Ovary (tissue), 9 donors: ENCODE results near the gene CCDC13. TPM values are rescaled to one million over a fixed set of nuclear protein-coding genes. Genes with fewer than 3 reads are reported as not detected.

ENCODE experiments used
- DNase-seq, 5 donors: peaks; one replicate each; pipeline ENCODE4 v3.0.0-alpha.2; 2019 to 2020
- H3K27ac ChIP-seq, 2 donors: fragments of 200-600 bp; one replicate each; pipeline versions ENCODE4 v1.5.1 to v1.8.0; 2019 to 2022
- H3K27me3 ChIP-seq: fragments of 200-600 bp; one replicate; pipeline ENCODE4 v1.8.0; 2022
- H3K36me3 ChIP-seq: fragments of 200-600 bp; sonication (generic); one replicate; pipeline ENCODE4 v1.5.1; 2019
- H3K4me1 ChIP-seq: one replicate; pipeline ENCODE4 v1.8.1; 2013; ENCODE audit warnings: mild to moderate bottlenecking, moderate library complexity; ENCODE audit not compliant: insufficient read depth
- H3K4me3 ChIP-seq: fragments of 200-600 bp; sonication (generic); one replicate; pipeline ENCODE4 v1.5.1; 2017
- H3K9me3 ChIP-seq, 2 donors: fragments of 200-600 bp in 1 of 2; sonication (generic) in 1 of 2; one replicate each; pipeline versions ENCODE4 v1.5.1 to v1.8.1; 2013 to 2019; ENCODE audit warnings: mild to moderate bottlenecking in 1 of 2, moderate library complexity in 1 of 2
- EP300 ChIP-seq: sonication (generic); formaldehyde crosslinking; IDR thresholded peaks from one replicate; pipeline ENCODE4 v1.6.1; 2017; ENCODE audit warnings: antibody characterized with exemption
- POLR2A ChIP-seq: fragments of 450-650 bp; IDR thresholded peaks from one replicate; pipeline ENCODE4 v1.6.1; 2017; ENCODE audit warnings: antibody characterized with exemption, mild to moderate bottlenecking, moderate library complexity
- WGBS, 3 donors: extraction: QIAGEN DNeasy Blood & Tissue Kit in 1 of 3; methylation state at CpG; one replicate each; pipeline versions ENCODE4 v1.1.5 to v1.1.7; 2013 to 2017; 5-methylcytosine and 5-hydroxymethylcytosine counted together
- intact Hi-C, 4 donors: fragments of 100-400 bp; cut with DNase I; formaldehyde crosslinking; loops; one replicate each; pipeline versions ENCODE4 v1.11.0 to v1.15.1; 2022 to 2023
- polyA plus RNA-seq, 2 donors: library from polyadenylated mRNA; stranded (reverse); fragments of 200-250 nt in 1 of 2; fragments of 350-450 nt in 1 of 2; fragmentation: Illumina TruSeq in 1 of 2; extraction: RNeasy Lipid Tissue Mini Kit (QIAGEN cat#74804) in 1 of 2; gene quantifications; one replicate each; pipeline ENCODE4 v1.2.3, GENCODE V29; 2013 to 2014
- total RNA-seq, 7 donors: library from RNA; depleted of rRNA in 2 of 7; stranded (reverse); fragments of >200 nt in 2 of 7; fragmentation: NEBNext Ultra II Directional in 3 of 7; extraction: Animal tissue kit (Norgen Biotek cat#: 25700) in 3 of 7; gene quantifications; one replicate each; pipeline versions ENCODE4 v1.1.0 to v1.2.4, GENCODE V29; 2016 to 2023
- TF ChIP-seq, protein P1 (sequence below), 3 donors: fragments of 450-650 bp in 2 of 3; fragments of 200-600 bp in 1 of 3; IDR thresholded peaks; one replicate each; pipeline versions ENCODE4 v1.5.1 to v1.8.0; 2016 to 2022; ENCODE audit warnings: antibody characterized with exemption in 3 of 3, mild to moderate bottlenecking in 1 of 3
- donor health status: DM: no; HTN: no; CAD: no; lungs with moderate emphysema.
- donor health status: DM: no; HTN: no; CAD: no.
- donor health status: Bipolar disorder and iron deficiency.
- donor health status: DM: yes; HTN: yes; CAD: no.
- donor health status: DM: no; HTN: no; CAD: no.
- donor health status: DM: yes; HTN: yes; CAD: no.

CCDC13 gene
- total and polyA plus RNA-seq, 9 donors, result 0.24 to 5.7 (median 0.75) TPM

DNA sequence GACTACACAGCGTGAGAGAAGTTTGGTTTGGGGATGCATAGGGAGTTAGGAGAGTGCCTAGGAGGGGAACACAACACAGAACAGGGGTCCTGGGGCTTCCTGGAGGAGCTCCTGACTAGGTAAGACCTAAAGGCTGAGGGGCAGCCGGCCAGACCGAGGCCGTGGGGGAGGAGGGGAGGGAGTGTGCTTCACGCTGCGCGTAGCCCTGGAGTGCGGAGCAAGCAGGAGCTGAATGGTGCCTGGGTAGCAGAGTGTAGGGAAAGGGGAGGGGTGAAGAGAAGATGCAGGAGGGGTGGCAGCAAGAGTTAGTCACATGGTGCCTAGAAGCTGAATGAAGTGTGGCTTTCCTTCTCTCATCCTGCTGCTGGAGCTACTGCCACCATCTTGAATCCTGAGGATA, 38.0 kb downstream of the CCDC13 start:
- TF ChIP-seq POLR2A (no peak), EP300 (no peak)
- TF ChIP-seq, protein P1, sequence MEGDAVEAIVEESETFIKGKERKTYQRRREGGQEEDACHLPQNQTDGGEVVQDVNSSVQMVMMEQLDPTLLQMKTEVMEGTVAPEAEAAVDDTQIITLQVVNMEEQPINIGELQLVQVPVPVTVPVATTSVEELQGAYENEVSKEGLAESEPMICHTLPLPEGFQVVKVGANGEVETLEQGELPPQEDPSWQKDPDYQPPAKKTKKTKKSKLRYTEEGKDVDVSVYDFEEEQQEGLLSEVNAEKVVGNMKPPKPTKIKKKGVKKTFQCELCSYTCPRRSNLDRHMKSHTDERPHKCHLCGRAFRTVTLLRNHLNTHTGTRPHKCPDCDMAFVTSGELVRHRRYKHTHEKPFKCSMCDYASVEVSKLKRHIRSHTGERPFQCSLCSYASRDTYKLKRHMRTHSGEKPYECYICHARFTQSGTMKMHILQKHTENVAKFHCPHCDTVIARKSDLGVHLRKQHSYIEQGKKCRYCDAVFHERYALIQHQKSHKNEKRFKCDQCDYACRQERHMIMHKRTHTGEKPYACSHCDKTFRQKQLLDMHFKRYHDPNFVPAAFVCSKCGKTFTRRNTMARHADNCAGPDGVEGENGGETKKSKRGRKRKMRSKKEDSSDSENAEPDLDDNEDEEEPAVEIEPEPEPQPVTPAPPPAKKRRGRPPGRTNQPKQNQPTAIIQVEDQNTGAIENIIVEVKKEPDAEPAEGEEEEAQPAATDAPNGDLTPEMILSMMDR (IDR thresholded peaks at IDR 0.05), result no peak
- 51 to 61% (median 60%) methylated on average over 8 of the region's 8 CpGs for WGBS, 3 donors
- H3K27ac ChIP-seq, result no peak overlapping the region
- no peaks in the 10 kb centered on the region for H3K9me3 ChIP-seq
- no peak overlapping the region for H3K4me3 ChIP-seq
- intact Hi-C loops, result no loop called here
- DNase-seq, result peak in 1 of 5 donors; percentile 2
- no peaks in the 10 kb centered on the region for H3K36me3 ChIP-seq
- no peaks in the 10 kb centered on the region for H3K27me3 ChIP-seq
- no peaks in the 10 kb centered on the region for H3K4me1 ChIP-seq

DNA sequence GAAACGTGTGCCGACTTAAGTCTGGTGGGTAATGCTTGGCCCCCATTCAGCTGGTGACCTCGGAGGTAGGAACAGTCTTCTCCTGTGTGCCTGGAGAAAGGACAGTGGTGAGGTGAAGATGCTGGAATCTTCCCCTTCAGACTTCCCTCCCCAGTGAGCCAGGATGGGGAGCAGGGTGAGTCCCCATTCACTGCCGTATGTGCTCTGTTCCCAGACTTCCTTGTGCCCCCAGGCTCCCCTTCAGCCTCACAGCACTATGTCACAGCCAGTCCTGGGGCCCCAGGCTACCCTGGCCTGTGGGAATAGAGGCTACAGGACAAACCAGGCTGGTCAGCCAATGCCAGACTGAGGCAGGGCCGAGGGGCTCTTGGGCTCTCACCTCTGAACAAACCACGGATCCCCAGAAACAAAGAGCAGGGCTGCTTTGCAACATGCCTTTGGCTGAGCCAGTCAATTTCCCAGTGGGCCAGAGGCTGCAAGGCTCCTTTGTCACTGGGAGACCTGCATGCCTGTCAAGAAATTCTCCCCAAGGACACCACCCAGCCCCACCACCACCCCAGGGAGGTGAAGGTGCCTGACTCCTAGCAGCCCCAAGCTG, 38.7 kb downstream of the CCDC13 start:
- DNase-seq, result peak in 1 of 5 donors; percentile 1
- H3K27me3 ChIP-seq, result no peaks in the 10 kb centered on the region
- no peak overlapping the region for H3K4me3 ChIP-seq
- no peaks in the 10 kb centered on the region for H3K36me3 ChIP-seq
- WGBS, 3 donors, result 78 to 89% (median 84%) methylated on average over 6 of the region's 6 CpGs
- no peak overlapping the region for H3K27ac ChIP-seq
- TF ChIP-seq POLR2A (no peak), EP300 (no peak)
- TF ChIP-seq, protein P1 (IDR thresholded peaks at IDR 0.05), result no peak
- intact Hi-C loops, result no loop called here
- no peaks in the 10 kb centered on the region for H3K9me3 ChIP-seq
- peaks cover 2% of the 10 kb centered on the region for H3K4me1 ChIP-seq

DNA sequence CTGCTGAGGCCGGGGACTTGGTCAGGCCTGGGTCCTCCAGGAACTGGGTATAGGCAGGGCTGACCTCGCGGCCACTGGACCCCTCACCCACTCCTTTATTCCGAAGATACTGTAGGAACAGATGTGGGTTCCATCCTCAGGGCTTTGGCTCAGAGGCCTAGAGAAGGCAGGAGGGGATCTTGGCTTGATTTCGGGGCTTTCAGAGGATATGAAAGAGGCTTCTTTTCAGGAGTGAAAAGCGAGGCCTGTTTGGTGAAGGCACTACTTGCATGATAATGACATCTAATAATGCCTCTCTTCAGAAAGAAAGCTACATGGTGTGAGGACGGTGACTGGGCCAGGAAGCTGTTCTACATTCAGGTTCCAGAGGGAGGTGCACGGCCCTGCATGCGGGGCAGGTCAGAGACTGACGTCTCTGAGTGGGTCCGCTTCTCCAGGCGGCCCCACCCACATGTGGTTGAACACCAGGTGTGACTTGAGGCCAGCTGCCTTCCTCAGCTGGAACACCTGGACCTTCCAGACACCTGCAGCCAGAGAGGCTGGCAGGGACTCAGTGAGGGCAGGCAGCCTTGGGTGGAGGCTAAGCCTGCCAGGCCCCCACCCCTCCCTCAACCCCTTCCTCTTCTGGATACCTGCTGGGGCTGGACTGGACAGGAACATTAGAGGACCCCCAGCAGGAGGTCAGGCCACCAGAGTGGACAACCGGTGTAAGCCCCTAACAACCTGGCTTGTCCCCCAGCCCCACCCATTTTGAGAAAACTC, 39.4 kb downstream of the CCDC13 start:
- no peak overlapping the region for H3K4me3 ChIP-seq
- 86 to 87% (median 87%) methylated on average over 13 of the region's 13 CpGs for WGBS, 3 donors
- no peaks in the 10 kb centered on the region for H3K36me3 ChIP-seq
- H3K27ac ChIP-seq, result no peak overlapping the region
- H3K27me3 ChIP-seq, result no peaks in the 10 kb centered on the region
- H3K9me3 ChIP-seq, result no peaks in the 10 kb centered on the region
- DNase-seq, result peak in 1 of 5 donors; percentile 10
- intact Hi-C loops, result no loop called here
- H3K4me1 ChIP-seq, result peaks cover 2% of the 10 kb centered on the region
- no peak for TF ChIP-seq POLR2A
- no peak for TF ChIP-seq EP300
- TF ChIP-seq, protein P1 (IDR thresholded peaks at IDR 0.05), result no peak

DNA sequence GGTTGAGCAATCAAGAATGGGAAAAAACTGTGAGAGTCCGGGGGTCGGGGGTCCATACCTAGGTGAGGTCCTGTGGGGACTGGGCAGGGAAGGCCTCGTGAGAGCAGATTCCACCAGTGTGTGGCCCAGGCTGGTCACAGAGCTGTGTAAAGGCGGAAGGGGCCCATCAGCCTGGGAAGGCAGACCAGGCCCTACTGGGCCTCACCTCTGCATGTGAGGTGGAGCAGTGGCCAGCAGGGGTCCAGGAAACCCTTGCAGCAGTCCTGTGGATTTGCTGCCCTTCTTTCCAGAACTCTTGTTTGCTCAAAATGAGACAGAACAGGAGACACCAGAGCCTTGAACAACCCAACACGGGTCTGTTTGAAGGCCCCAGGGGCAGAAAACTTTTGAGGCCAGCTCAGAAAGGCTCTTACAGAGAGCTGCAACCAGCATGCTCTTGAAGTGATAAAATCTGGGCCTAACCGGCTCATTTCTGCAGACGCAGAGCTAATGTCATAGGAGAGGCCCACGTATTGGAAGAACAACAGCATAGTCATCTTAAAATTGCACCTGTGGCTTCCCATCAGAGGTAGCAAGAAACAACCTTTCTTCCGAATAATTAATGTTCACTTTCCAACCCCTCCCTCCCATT, 40.1 kb downstream of the CCDC13 start:
- peak in 1 of 5 donors; percentile 8 for DNase-seq
- Histone ChIP-seq H3K36me3 (no peaks in the 10 kb centered on the region), H3K4me1 (peaks cover 4% of the 10 kb centered on the region), H3K4me3 (no peak overlapping the region), H3K27me3 (no peaks in the 10 kb centered on the region), H3K27ac (no peak overlapping the region), H3K9me3 (no peaks in the 10 kb centered on the region)
- intact Hi-C loops, result no loop called here
- TF ChIP-seq, protein P1 (IDR thresholded peaks at IDR 0.05), result no peak
- 84 to 92% (median 88%) methylated on average over 9 of the region's 9 CpGs for WGBS, 3 donors
